Measurements from ENCODE around the gene RPS2.
A peak's percentile ranks its signal among the peaks of the same experiment; 100 is the strongest.

The RPS2 gene

DNA sequence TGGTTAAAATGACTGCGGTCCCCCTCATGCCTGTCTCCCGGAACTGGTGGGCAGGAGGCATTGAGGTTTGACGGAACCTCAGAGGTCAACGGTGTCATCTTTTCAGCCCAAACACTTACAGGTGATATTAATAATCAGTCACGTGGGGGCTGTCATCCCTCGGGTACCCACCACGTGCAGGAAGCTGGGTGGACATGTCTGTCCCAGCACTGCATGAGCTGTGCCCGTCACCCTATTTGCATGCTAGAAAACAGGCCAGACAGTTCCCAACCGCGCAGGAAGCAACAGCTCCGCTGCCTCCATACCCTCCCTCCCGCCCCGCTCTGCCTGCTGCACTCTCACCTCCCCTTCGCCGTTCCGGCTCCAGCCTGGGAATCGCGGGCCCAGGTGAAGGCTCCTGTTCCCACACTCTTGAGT is 26.5 kb upstream of the RPS2 start:
- no peaks in the 10 kb centered on the region for H3K79me2 ChIP-seq (ENCODE audit: insufficient read depth, low read length)
- H3K9me3 ChIP-seq (ENCODE audit: low read length) = no peaks in the 10 kb centered on the region
- no peak overlapping the region for H2AFZ ChIP-seq (ENCODE audit: low read length)
- TF ChIP-seq, protein P1, sequence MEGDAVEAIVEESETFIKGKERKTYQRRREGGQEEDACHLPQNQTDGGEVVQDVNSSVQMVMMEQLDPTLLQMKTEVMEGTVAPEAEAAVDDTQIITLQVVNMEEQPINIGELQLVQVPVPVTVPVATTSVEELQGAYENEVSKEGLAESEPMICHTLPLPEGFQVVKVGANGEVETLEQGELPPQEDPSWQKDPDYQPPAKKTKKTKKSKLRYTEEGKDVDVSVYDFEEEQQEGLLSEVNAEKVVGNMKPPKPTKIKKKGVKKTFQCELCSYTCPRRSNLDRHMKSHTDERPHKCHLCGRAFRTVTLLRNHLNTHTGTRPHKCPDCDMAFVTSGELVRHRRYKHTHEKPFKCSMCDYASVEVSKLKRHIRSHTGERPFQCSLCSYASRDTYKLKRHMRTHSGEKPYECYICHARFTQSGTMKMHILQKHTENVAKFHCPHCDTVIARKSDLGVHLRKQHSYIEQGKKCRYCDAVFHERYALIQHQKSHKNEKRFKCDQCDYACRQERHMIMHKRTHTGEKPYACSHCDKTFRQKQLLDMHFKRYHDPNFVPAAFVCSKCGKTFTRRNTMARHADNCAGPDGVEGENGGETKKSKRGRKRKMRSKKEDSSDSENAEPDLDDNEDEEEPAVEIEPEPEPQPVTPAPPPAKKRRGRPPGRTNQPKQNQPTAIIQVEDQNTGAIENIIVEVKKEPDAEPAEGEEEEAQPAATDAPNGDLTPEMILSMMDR (IDR thresholded peaks at IDR 0.05; ENCODE audit: low read length) = no peak
- TF ChIP-seq EZH2 (IDR thresholded peaks at IDR 0.05; ENCODE audit: borderline replicate concordance, low read length) = no peak
- no peaks in the 10 kb centered on the region for H3K9me2 ChIP-seq (ENCODE audit: low read depth, low read length)
- H3K4me2 ChIP-seq (ENCODE audit: low read length) = peak overlapping the region; percentile 68
- H3K9ac ChIP-seq (ENCODE audit: low read length) = peak overlapping the region; percentile 61
- H3K27me3 ChIP-seq (ENCODE audit: insufficient read depth, low read length) = peaks cover 6% of the 10 kb centered on the region; the same call in 1 of the 2 replicates
- no peaks in the 10 kb centered on the region for H4K20me1 ChIP-seq (ENCODE audit: insufficient read depth, low read length)
- no peaks in the 10 kb centered on the region; the same call in 1 of the 2 replicates for H3F3A ChIP-seq (ENCODE audit: insufficient read depth, low read length)
- peak overlapping the region; percentile 60 for H3K4me3 ChIP-seq (ENCODE audit: low read depth, low read length, poor library complexity, severe bottlenecking)
- H3K4me1 ChIP-seq (ENCODE audit: insufficient read depth, low read length, severe bottlenecking) = peaks cover 29% of the 10 kb centered on the region
- peaks cover 12% of the 10 kb centered on the region for H3K36me3 ChIP-seq (ENCODE audit: insufficient read depth, low read length)
- peak overlapping the region; percentile 48 for H3K27ac ChIP-seq (ENCODE audit: low read depth, low read length, poor library complexity, severe bottlenecking)

DNA sequence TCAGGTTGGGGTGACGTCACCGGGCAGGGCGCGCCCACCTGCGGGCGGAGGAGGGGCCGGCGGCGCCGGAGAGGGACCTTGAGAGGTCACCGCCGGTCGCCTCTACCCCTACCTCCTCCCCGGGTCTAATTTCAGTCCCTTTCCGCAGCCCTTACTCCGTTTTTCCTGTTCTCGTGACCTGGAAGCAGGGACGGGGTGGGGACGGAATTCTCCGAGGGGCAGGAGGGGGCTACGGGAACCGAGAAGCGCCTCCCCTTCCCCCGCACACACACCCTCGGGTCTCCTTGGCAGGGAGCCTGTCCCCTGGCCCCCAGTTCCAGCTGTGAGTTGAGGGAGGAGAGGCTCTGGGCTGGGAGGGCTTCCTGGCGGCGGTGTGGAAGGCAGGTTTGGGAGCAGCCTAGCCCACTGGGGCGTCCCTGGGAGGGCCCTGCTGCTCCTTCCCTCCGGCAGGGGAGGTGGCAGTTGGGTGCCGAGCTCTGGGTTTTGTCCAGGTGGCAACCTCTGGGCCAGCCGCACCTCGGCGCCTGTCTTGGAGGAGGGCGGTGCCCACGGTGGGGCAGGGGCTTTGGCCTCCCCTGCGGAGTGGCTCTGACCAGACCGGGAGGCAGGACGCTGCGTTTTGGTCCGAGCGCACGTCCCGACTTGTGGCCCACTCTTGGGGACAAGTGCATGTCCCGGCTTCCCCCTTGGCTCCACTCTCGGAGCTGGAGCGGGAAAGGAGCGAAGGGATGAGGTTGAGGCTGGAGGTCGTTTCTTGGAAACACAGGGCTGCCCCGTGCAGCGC is 25.9 kb upstream of the RPS2 start:
- Histone ChIP-seq H3K27me3 (ENCODE audit: insufficient read depth, low read length) (peaks cover 6% of the 10 kb centered on the region; the same call in 1 of the 2 replicates), H3K9me3 (ENCODE audit: low read length) (no peaks in the 10 kb centered on the region), H3K4me1 (ENCODE audit: insufficient read depth, low read length, severe bottlenecking) (peaks cover 29% of the 10 kb centered on the region), H3K79me2 (ENCODE audit: insufficient read depth, low read length) (no peaks in the 10 kb centered on the region), H3K9me2 (ENCODE audit: low read depth, low read length) (no peaks in the 10 kb centered on the region), H3K27ac (ENCODE audit: low read depth, low read length, poor library complexity, severe bottlenecking) (no peak overlapping the region), H4K20me1 (ENCODE audit: insufficient read depth, low read length) (no peaks in the 10 kb centered on the region), H3F3A (ENCODE audit: insufficient read depth, low read length) (no peaks in the 10 kb centered on the region; the same call in 1 of the 2 replicates), H2AFZ (ENCODE audit: low read length) (no peak overlapping the region), H3K4me3 (ENCODE audit: low read depth, low read length, poor library complexity, severe bottlenecking) (peak overlapping the region; percentile 60), H3K36me3 (ENCODE audit: insufficient read depth, low read length) (peaks cover 16% of the 10 kb centered on the region), H3K9ac (ENCODE audit: low read length) (peak overlapping the region; percentile 36; the same call in 1 of the 2 replicates), H3K4me2 (ENCODE audit: low read length) (peak overlapping the region; percentile 68)
- no peak for TF ChIP-seq EZH2 (IDR thresholded peaks at IDR 0.05; ENCODE audit: borderline replicate concordance, low read length)
- TF ChIP-seq, protein P1 (IDR thresholded peaks at IDR 0.05; ENCODE audit: low read length) = no peak

DNA sequence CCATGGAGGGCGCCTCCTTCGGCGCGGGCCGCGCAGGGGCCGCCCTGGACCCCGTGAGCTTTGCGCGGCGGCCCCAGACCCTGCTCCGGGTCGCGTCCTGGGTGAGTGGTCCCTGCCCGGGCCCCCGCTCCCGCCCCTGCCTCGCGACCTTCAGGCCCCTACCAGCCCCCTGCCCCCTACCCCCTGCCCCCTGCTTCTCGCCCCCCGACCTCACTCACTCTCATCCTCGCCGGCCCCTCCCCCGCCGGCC is 25.4 kb upstream of the RPS2 start:
- Histone ChIP-seq H3K9me2 (ENCODE audit: low read depth, low read length) (no peaks in the 10 kb centered on the region), H3K4me1 (ENCODE audit: insufficient read depth, low read length, severe bottlenecking) (peaks cover 34% of the 10 kb centered on the region), H3K27ac (ENCODE audit: low read depth, low read length, poor library complexity, severe bottlenecking) (no peak overlapping the region), H3K4me2 (ENCODE audit: low read length) (peak overlapping the region; percentile 68), H3K27me3 (ENCODE audit: insufficient read depth, low read length) (peaks cover 6% of the 10 kb centered on the region; the same call in 1 of the 2 replicates), H2AFZ (ENCODE audit: low read length) (no peak overlapping the region), H3K79me2 (ENCODE audit: insufficient read depth, low read length) (no peaks in the 10 kb centered on the region), H3K36me3 (ENCODE audit: insufficient read depth, low read length) (peaks cover 13% of the 10 kb centered on the region), H3F3A (ENCODE audit: insufficient read depth, low read length) (no peaks in the 10 kb centered on the region; the same call in 1 of the 2 replicates), H3K9ac (ENCODE audit: low read length) (no peak overlapping the region), H4K20me1 (ENCODE audit: insufficient read depth, low read length) (no peaks in the 10 kb centered on the region), H3K9me3 (ENCODE audit: low read length) (no peaks in the 10 kb centered on the region), H3K4me3 (ENCODE audit: low read depth, low read length, poor library complexity, severe bottlenecking) (peak overlapping the region; percentile 60)
- no peak for TF ChIP-seq EZH2 (IDR thresholded peaks at IDR 0.05; ENCODE audit: borderline replicate concordance, low read length)
- TF ChIP-seq, protein P1 (IDR thresholded peaks at IDR 0.05; ENCODE audit: low read length) = no peak

Data from OCI-LY1 (cell line).